Measurements from ENCODE around the gene RTN4RL2. TPM values are rescaled to one million over a fixed set of nuclear protein-coding genes. Genes with fewer than 3 reads are reported as not detected.

Gene RTN4RL2
- total and polyA plus RNA-seq, 12 donors: 0.33 to 1.5 (median 0.90) TPM

DNA sequence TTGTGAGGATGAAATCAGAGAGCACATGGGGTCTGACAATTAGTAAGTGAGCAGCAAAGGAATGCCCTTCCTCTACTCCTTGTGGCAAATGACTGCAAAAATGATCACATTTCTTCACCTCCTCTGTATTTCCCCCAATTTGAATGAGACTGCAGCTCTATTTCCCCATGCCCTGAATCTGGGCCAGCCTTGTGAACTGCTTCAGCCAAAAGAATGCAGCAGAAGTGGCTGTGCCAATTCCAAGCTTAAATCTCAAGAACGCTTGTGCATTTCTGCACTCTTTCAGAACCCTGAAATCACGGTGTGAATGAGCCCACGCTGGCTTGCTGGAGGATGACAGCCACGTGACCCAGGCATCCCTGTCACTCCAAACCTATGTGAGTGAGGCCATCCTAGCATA lies 43.3 kb upstream of the RTN4RL2 start:
- Histone ChIP-seq H3K27me3 (no peaks in the 10 kb centered on the region), H3K4me1 (peaks cover 0 to 33% (median 23%) of the 10 kb centered on the region in 9 donors), H3K4me3 (no peak overlapping the region), H3K36me3 (peaks cover 0 to 100% (median 52%) of the 10 kb centered on the region in 9 donors), H3K27ac (no peak overlapping the region), H3K9me3 (no peaks in the 10 kb centered on the region)
- ATAC-seq: no peak
- TF ChIP-seq, protein P1, sequence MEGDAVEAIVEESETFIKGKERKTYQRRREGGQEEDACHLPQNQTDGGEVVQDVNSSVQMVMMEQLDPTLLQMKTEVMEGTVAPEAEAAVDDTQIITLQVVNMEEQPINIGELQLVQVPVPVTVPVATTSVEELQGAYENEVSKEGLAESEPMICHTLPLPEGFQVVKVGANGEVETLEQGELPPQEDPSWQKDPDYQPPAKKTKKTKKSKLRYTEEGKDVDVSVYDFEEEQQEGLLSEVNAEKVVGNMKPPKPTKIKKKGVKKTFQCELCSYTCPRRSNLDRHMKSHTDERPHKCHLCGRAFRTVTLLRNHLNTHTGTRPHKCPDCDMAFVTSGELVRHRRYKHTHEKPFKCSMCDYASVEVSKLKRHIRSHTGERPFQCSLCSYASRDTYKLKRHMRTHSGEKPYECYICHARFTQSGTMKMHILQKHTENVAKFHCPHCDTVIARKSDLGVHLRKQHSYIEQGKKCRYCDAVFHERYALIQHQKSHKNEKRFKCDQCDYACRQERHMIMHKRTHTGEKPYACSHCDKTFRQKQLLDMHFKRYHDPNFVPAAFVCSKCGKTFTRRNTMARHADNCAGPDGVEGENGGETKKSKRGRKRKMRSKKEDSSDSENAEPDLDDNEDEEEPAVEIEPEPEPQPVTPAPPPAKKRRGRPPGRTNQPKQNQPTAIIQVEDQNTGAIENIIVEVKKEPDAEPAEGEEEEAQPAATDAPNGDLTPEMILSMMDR (IDR thresholded peaks at IDR 0.05): no peak
- no peak for DNase-seq
- WGBS, 2 donors: 76 to 77% methylated on average over 4 of the region's 4 CpGs
- intact Hi-C loops (cut with DNase I): no loop called here

DNA sequence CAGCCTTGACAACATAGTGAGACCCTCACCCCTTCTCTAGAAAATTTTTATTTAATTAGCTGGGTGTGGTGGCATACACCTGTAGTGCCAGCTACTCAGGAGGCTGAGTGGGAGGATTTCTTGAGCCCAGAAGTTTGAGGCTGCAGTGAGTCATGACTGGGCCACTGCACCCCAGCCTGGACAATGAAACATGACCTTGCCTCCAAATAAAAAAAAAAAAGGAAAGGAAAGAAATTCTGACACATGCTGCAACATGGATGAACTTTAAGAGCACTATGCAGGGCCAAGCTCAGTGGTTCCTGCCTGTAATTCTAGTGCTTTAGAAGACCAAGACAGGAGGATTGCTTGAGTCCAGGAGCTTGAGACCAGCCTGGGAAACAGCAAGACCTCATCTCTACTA lies 42.2 kb upstream of the RTN4RL2 start:
- DNase-seq (no peak), ATAC-seq (no peak)
- no peaks in the 10 kb centered on the region for H3K9me3 ChIP-seq
- TF ChIP-seq, protein P1 (IDR thresholded peaks at IDR 0.05): no peak
- no peak overlapping the region for H3K27ac ChIP-seq
- no peak overlapping the region for H3K4me3 ChIP-seq
- peaks cover 0 to 100% (median 60%) of the 10 kb centered on the region in 9 donors for H3K36me3 ChIP-seq
- H3K4me1 ChIP-seq: peaks cover 0 to 31% (median 16%) of the 10 kb centered on the region in 9 donors
- H3K27me3 ChIP-seq: no peaks in the 10 kb centered on the region
- intact Hi-C loops (cut with DNase I): no loop called here

DNA sequence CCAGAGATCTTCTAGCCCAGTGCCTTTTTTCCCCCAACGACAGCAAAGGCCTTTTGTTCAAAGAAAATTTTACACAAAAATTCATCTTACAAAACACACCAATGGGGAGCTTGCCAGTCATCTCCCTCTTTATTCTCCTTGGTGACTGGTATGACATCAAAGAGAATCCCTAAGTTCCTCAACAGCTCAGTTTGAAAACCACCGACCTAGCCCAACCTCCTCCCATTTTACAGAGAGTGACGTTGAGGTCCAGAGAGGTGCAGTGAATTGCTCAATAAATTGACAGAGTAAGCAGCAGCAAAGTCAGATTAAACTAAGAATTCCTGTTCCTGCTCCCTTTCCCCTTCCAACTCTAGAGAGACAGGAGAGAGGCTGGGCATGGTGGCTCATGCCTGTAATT lies 41.2 kb upstream of the RTN4RL2 start:
- 84 to 86% methylated on average over 3 of the region's 3 CpGs for WGBS, 2 donors
- Histone ChIP-seq H3K27me3 (no peaks in the 10 kb centered on the region), H3K4me3 (no peak overlapping the region), H3K27ac (no peak overlapping the region), H3K9me3 (no peaks in the 10 kb centered on the region), H3K4me1 (peaks cover 3 to 40% (median 17%) of the 10 kb centered on the region in 9 donors), H3K36me3 (peaks cover 0 to 100% (median 54%) of the 10 kb centered on the region in 9 donors)
- DNase-seq: no peak
- no peak for ATAC-seq
- intact Hi-C loops (cut with DNase I): no loop called here
- TF ChIP-seq, protein P1 (IDR thresholded peaks at IDR 0.05): no peak

DNA sequence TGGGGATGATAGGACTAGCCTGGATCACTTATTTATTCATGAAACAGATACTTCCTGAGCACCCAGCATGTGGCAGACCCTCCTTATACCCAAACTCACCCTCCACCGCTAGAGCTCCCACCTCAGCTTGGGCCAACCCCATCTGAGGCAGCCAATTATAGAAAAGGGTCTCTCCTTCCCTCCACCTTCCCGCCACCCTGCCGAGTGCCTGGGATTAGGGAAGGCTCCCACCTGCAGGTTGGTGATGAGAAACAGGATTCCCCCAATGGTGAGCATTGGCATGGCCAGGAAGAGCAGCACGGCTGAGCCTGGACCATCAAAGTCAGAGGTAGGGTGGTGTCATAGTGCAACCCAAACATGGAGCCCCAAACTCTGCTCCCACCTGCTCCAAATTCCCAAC lies 39.3 kb upstream of the RTN4RL2 start:
- 89 to 91% methylated on average over 4 of the region's 4 CpGs for WGBS, 2 donors

More for the DNA sequence above, 39.3 kb upstream of the RTN4RL2 start:
- Histone ChIP-seq H3K4me3 (no peak overlapping the region), H3K36me3 (peaks cover 0 to 92% (median 41%) of the 10 kb centered on the region in 9 donors), H3K27me3 (no peaks in the 10 kb centered on the region), H3K9me3 (no peaks in the 10 kb centered on the region), H3K27ac (no peak overlapping the region), H3K4me1 (peaks cover 20 to 59% (median 36%) of the 10 kb centered on the region in 9 donors)
- TF ChIP-seq, protein P1 (IDR thresholded peaks at IDR 0.05): no peak
- ATAC-seq: no peak
- no peak for DNase-seq
- intact Hi-C loops (cut with DNase I): loop anchor here in 1 of 10 donors (5.0 kb wide), 1 partner anchor 69 kb away; no protein-coding TSS in a partner anchor

All from heart right ventricle (tissue), 16 donors.